Epithelial cell of esophagus (primary cell): Measurements from ENCODE around the gene AGPAT1.
"Not testable (repeated sequence)": the region's sequence is repeated elsewhere in the genome, so short reads cannot be mapped to it uniquely, and the experiment has no call there.

Experiments used
- DNase-seq: peaks from one replicate; pipeline ENCODE4 v3.0.0; 2010; ENCODE audit warnings: low read depth
- H3K4me3 ChIP-seq: 2 replicates; pipeline ENCODE4 v1.5.1; 2011; ENCODE audit warnings: mild to moderate bottlenecking, low read length, control low read depth
- TF ChIP-seq, protein P1 (sequence below): IDR thresholded peaks from 2 replicates; pipeline ENCODE4 v1.5.1; 2011; ENCODE audit warnings: low read depth, mild to moderate bottlenecking, low read length, control low read depth, inconsistent platforms; ENCODE audit not compliant: insufficient read depth; ENCODE audit errors: missing control alignments

Gene AGPAT1

DNA sequence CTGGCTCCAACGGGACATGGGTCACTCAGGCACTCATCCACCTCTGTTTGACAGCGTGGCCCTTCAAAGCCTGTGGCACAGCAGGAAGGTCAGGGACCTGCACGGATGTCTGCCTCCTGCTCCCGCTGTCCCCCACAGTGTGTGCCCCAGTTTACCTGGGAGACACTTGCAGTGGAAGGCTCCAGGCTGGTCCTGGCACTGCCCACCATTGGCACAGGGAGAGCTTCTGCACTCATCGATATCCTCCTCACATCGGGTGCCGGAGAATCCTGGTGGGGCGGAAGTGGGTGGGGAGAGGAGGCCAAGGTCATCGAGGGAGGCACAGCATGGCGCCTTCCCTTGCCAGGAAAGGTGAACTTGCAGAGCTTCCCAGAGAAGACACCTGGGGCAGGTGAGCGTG, 41.1 kb upstream of the AGPAT1 start:
- DNase-seq: no peak
- H3K4me3 ChIP-seq: no peak overlapping the region
- TF ChIP-seq, protein P1, sequence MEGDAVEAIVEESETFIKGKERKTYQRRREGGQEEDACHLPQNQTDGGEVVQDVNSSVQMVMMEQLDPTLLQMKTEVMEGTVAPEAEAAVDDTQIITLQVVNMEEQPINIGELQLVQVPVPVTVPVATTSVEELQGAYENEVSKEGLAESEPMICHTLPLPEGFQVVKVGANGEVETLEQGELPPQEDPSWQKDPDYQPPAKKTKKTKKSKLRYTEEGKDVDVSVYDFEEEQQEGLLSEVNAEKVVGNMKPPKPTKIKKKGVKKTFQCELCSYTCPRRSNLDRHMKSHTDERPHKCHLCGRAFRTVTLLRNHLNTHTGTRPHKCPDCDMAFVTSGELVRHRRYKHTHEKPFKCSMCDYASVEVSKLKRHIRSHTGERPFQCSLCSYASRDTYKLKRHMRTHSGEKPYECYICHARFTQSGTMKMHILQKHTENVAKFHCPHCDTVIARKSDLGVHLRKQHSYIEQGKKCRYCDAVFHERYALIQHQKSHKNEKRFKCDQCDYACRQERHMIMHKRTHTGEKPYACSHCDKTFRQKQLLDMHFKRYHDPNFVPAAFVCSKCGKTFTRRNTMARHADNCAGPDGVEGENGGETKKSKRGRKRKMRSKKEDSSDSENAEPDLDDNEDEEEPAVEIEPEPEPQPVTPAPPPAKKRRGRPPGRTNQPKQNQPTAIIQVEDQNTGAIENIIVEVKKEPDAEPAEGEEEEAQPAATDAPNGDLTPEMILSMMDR: no peak

GRCh38 chr6:32216285-32216684, 40.4 kb upstream of the AGPAT1 start:
- TF ChIP-seq, protein P1: no peak
- DNase-seq: no peak
- H3K4me3 ChIP-seq: no peak overlapping the region

DNA sequence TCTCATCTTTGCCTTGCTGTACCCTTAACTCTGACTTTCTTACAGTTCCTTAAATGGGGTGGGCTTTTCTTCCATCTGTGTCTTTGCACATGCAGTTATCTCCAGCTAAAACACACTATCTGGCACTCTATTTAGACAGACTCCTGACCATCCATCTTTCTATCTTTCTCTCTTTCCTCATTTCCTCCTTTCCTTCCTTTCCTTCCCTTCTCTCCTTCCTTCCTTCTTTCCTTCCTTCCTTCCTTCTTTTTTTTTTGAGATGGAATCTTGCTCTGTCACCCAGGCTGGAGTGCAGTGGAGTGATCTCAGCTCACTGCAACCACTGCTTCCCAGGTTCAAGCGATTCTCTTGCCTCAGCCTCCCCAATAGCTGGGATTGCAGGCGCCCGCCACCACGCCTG, 39.7 kb upstream of the AGPAT1 start:
- DNase-seq: no peak
- H3K4me3 ChIP-seq: no peak overlapping the region
- TF ChIP-seq, protein P1: no peak

DNA sequence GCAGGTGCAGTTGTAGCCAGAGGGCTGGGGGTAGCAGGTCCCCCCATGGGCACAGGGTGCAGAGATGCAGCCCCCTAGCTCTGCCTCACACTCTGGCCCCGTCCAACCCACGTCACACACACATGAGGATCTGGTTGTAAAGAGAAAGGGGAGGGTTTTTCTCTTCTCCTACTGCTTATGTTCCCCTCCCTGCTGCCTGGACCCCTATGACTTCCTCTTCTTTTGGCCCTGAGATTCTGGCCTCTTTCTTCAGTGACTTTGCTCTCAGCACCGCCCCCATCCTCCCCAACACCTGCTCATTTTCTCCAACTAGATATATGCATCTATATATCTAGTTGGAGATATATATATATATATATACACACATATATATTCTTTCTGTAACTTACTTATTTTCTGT, 38.2 kb upstream of the AGPAT1 start:
- DNase-seq: no peak
- no peak overlapping the region for H3K4me3 ChIP-seq
- TF ChIP-seq, protein P1: no peak

- TF ChIP-seq, protein P1: no peak
- no peak overlapping the region for H3K4me3 ChIP-seq
- no peak for DNase-seq
Observed at GRCh38 chr6:32213649-32214048, 37.8 kb upstream of the AGPAT1 start.

GRCh38 chr6:32212076-32212760, 36.3 kb upstream of the AGPAT1 start:
- peak; percentile 41 for DNase-seq
- TF ChIP-seq, protein P1: no peak

DNA sequence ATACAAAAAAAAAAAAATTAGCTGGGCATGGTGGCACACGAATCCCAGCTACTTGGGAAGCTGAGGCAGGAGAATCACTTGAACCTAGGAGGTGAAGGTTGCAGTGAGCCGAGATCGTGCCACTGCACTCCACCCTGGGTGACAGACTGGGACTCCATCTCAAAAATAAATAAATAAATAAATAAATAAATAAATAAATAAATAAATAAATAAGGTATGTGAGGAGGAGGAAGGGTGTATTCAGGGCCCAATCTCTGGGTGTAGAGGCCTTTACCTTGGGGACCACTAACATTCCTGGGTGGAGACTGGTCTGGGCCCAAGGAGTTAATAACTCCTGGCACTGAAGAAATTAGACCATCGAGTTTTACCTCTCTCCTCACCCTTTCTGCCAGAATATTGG, 35.5 kb upstream of the AGPAT1 start:
- not testable (repeated sequence) for DNase-seq

More at GRCh38 chr6:32212076-32212760, 36.3 kb upstream of the AGPAT1 start:
- no peak overlapping the region for H3K4me3 ChIP-seq

More for the DNA sequence above, 35.5 kb upstream of the AGPAT1 start:
- not testable (repeated sequence) for H3K4me3 ChIP-seq
